ENCODE data around the gene CARS1. TPM values are rescaled to one million over a fixed set of nuclear protein-coding genes. Genes with fewer than 3 reads are reported as not detected.

The CARS1 gene
- total and polyA plus RNA-seq, 10 of the 15 experiments (the other 5 are each of a cell fraction or from before 2014, with no cell fraction given) = 7.8 to 60.6 (median 45.7) TPM

- Histone ChIP-seq H3K4me3 (no peak overlapping the region), H3K4me2 (ENCODE audit: control insufficient read depth, insufficient read depth) (no peak overlapping the region), H2AFZ (ENCODE audit: control insufficient read depth, low read depth, low read length) (no peak overlapping the region), H3K36me3 (ENCODE audit: control insufficient read depth in 2 of 2, insufficient read depth in 2 of 2, low read length in 1 of 2) (no peaks in the 10 kb centered on the region), H3K79me2 (ENCODE audit: control insufficient read depth, insufficient read depth, low read length) (no peaks in the 10 kb centered on the region), H3K9ac (ENCODE audit: control insufficient read depth, insufficient read depth, low read length) (no peak overlapping the region), H3K27ac (ENCODE audit: control insufficient read depth, insufficient read depth) (no peak overlapping the region), H3K4me1 (ENCODE audit: control insufficient read depth, insufficient read depth, low read length) (no peaks in the 10 kb centered on the region), H3K27me3 (replicated peaks in 1 of 2; ENCODE audit: control insufficient read depth in 2 of 2, insufficient read depth in 2 of 2, low read length in 1 of 2) (no peaks in the 10 kb centered on the region), H3K9me3 (replicated peaks; ENCODE audit: control insufficient read depth, insufficient read depth, low read length) (no peaks in the 10 kb centered on the region), H4K20me1 (ENCODE audit: control insufficient read depth, insufficient read depth) (no peaks in the 10 kb centered on the region)
- ChIA-PET SMC1A (ENCODE audit: uncharacterized antibody, unreplicated experiment) (interaction anchor here (1.3 to 6.2 kb wide), 5 partner anchors 39 to 113 kb away, joined by 4 to 52 read pairs (median 15); no protein-coding TSS in a partner anchor), RAD21 (ENCODE audit: unreplicated experiment) (interaction anchor here (0.5 to 3.8 kb wide), 3 partner anchors 39 to 102 kb away, joined by 4 to 58 read pairs (median 51); no protein-coding TSS in a partner anchor), POLR2A (no interaction called here), CTCF (interaction anchor here (0.5 to 5.8 kb wide), 11 partner anchors 39 to 557 kb away, joined by 3 to 143 read pairs (median 8); no protein-coding TSS in a partner anchor)
- in situ Hi-C loops (cut with MboI) (loop anchor here (5.0 kb wide), 2 partner anchors 47 to 557 kb away; no protein-coding TSS in a partner anchor), intact Hi-C loops (cut with micrococcal nuclease; ENCODE audit: unreplicated experiment) (loop anchor here (5.0 to 10.0 kb wide), 4 partner anchors 37 to 557 kb away; no protein-coding TSS in a partner anchor)
- FAIRE-seq (no peak), ATAC-seq (no peak), DNase-seq (ENCODE audit: low read depth, low spot score) (no peak)
- TF ChIP-seq USF1 (IDR thresholded peaks at IDR 0.05; ENCODE audit: borderline replicate concordance, extremely low read length, insufficient read depth, low read depth, low read length) = no peak
- TF ChIP-seq SPI1 (IDR thresholded peaks at IDR 0.05; ENCODE audit: borderline replicate concordance, insufficient read depth, low read depth, low read length) = no peak
- no peak for TF ChIP-seq ZBED1 (IDR thresholded peaks at IDR 0.05; ENCODE audit: borderline replicate concordance)
- no peak for TF ChIP-seq MTA3 (IDR thresholded peaks at IDR 0.05; ENCODE audit: borderline replicate concordance, low read length)
- no peak for TF ChIP-seq NFXL1 (IDR thresholded peaks at IDR 0.05; ENCODE audit: borderline replicate concordance)
- no peak for TF ChIP-seq YY1 (IDR thresholded peaks at IDR 0.05; ENCODE audit: low read depth, low read length)
- no peak for TF ChIP-seq ATF3 (IDR thresholded peaks at IDR 0.05; ENCODE audit: borderline replicate concordance, extremely low read depth, low read depth, low read length)
- WGBS (ENCODE audit: insufficient coverage, insufficient replicate concordance, low lambda C conversion rate, missing lambda C conversion rate) = 57% methylated on average over 23 of the region's 25 CpGs
- BruUV-seq (replicated peaks) = no TSS peak
These were observed 32.2 kb upstream of the CARS1 start for GRCh38 chr11:3089236-3090061.

Data from GM12878 (cell line).